OCI-LY1 (cell line): ENCODE data around the gene ENOX2.

Source experiments
- H2AFZ ChIP-seq: fragments of 200-600 bp; sonication (generic), shearing (Covaris generic); 2 replicates; pipeline ENCODE4 v1.6.0; 2014; ENCODE audit warnings: antibody characterized with exemption, mild to moderate bottlenecking, low read length
- H3F3A ChIP-seq: fragments of 200-600 bp; sonication (generic), shearing (Covaris generic); 2 replicates; pipeline ENCODE4 v1.6.0; 2014; ENCODE audit warnings: mild to moderate bottlenecking, antibody characterized with exemption, low read length, moderate library complexity; ENCODE audit not compliant: insufficient read depth
- H3K27ac ChIP-seq: fragments of 200-600 bp; sonication (generic); 2 replicates; pipeline ENCODE4 v1.5.1; 2014; ENCODE audit warnings: low read length, mixed run types, mild to moderate bottlenecking, low read depth; ENCODE audit not compliant: poor library complexity, severe bottlenecking
- H3K27me3 ChIP-seq: fragments of 200-600 bp; sonication (generic); 2 replicates; pipeline ENCODE4 v1.6.0; 2014; ENCODE audit warnings: antibody characterized with exemption, mild to moderate bottlenecking, low read length, moderate library complexity; ENCODE audit not compliant: insufficient read depth
- H3K36me3 ChIP-seq: fragments of 200-600 bp; sonication (generic); 2 replicates; pipeline ENCODE4 v1.6.1; 2014; ENCODE audit warnings: mild to moderate bottlenecking, antibody characterized with exemption, low read length, moderate library complexity, mixed read lengths; ENCODE audit not compliant: insufficient read depth
- H3K4me1 ChIP-seq: fragments of 200-600 bp; sonication (generic); 2 replicates; pipeline ENCODE4 v1.5.1; 2014; ENCODE audit warnings: mild to moderate bottlenecking, low read length, moderate library complexity; ENCODE audit not compliant: insufficient read depth, severe bottlenecking
- H3K4me2 ChIP-seq: fragments of 200-600 bp; sonication (generic), shearing (Covaris generic); 2 replicates; pipeline ENCODE4 v1.6.1; 2014; ENCODE audit warnings: low read length
- H3K4me3 ChIP-seq: fragments of 200-600 bp; sonication (generic); 2 replicates; pipeline ENCODE4 v1.5.1; 2014; ENCODE audit warnings: low read length, low read depth, mild to moderate bottlenecking, mixed read lengths; ENCODE audit not compliant: poor library complexity, severe bottlenecking
- H3K79me2 ChIP-seq: fragments of 200-600 bp; shearing (Covaris generic); 2 replicates; pipeline ENCODE4 v1.6.1; 2016; ENCODE audit warnings: mixed run types, low read length, mixed read lengths; ENCODE audit not compliant: insufficient read depth
- H3K9ac ChIP-seq: fragments of 200-600 bp; sonication (generic), shearing (Covaris generic); 2 replicates; pipeline ENCODE4 v1.6.1; 2014; ENCODE audit warnings: mild to moderate bottlenecking, low read length, mixed read lengths
- H3K9me2 ChIP-seq: fragments of 200-600 bp; sonication (generic), shearing (Covaris generic); 2 replicates; pipeline ENCODE4 v1.6.1; 2014; ENCODE audit warnings: low read depth, mild to moderate bottlenecking, low read length, mixed read lengths
- H3K9me3 ChIP-seq: fragments of 200-600 bp; shearing (Covaris generic); 2 replicates; pipeline ENCODE4 v1.6.1; 2014; ENCODE audit warnings: low read length, mixed read lengths
- H4K20me1 ChIP-seq: fragments of 200-600 bp; sonication (generic), shearing (Covaris generic); 2 replicates; pipeline ENCODE4 v1.6.0; 2016; ENCODE audit warnings: mild to moderate bottlenecking, low read length; ENCODE audit not compliant: insufficient read depth
- EZH2 ChIP-seq: fragments of 200-600 bp; sonication (generic), shearing (Covaris generic); IDR thresholded peaks from 2 replicates; pipeline ENCODE4 v1.8.0; 2017; ENCODE audit warnings: borderline replicate concordance, mixed run types, mild to moderate bottlenecking, antibody characterized with exemption, low read length, moderate library complexity, mixed read lengths
- TF ChIP-seq, protein P1 (sequence below): fragments of 200-600 bp; sonication (generic), shearing (Covaris generic); IDR thresholded peaks from 2 replicates; pipeline ENCODE4 v1.5.1; 2017; ENCODE audit warnings: mild to moderate bottlenecking, antibody characterized with exemption, low read length, moderate library complexity, mixed read lengths

ENOX2 gene

DNA sequence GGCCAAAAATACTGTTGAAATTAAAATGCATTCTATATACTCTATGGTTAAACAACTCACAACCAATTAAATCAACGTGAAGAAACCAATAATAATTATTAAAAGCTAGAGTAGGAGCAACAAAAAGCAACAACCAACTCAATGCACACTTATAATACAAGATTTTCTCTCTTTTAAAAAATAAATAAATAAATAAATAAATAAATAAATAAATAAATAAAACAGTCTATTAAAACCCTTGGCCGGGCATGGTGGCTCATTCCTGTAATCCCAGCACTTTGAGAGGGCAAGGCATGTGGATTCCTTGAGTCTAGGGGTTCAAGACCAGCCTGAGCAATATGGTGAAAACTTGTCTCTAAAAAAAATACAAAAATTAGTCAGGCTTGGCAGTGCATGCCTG lies 62.7 kb downstream of the ENOX2 start:
- no peaks in the 10 kb centered on the region for H3K79me2 ChIP-seq
- no peak overlapping the region for H3K4me3 ChIP-seq
- H3K4me1 ChIP-seq = peaks cover 8% of the 10 kb centered on the region
- TF ChIP-seq EZH2 = no peak
- TF ChIP-seq, protein P1, sequence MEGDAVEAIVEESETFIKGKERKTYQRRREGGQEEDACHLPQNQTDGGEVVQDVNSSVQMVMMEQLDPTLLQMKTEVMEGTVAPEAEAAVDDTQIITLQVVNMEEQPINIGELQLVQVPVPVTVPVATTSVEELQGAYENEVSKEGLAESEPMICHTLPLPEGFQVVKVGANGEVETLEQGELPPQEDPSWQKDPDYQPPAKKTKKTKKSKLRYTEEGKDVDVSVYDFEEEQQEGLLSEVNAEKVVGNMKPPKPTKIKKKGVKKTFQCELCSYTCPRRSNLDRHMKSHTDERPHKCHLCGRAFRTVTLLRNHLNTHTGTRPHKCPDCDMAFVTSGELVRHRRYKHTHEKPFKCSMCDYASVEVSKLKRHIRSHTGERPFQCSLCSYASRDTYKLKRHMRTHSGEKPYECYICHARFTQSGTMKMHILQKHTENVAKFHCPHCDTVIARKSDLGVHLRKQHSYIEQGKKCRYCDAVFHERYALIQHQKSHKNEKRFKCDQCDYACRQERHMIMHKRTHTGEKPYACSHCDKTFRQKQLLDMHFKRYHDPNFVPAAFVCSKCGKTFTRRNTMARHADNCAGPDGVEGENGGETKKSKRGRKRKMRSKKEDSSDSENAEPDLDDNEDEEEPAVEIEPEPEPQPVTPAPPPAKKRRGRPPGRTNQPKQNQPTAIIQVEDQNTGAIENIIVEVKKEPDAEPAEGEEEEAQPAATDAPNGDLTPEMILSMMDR = no peak
- H3F3A ChIP-seq = no peaks in the 10 kb centered on the region
- H3K9me3 ChIP-seq = no peaks in the 10 kb centered on the region
- H3K36me3 ChIP-seq = no peaks in the 10 kb centered on the region
- no peaks in the 10 kb centered on the region for H3K27me3 ChIP-seq
- H3K9me2 ChIP-seq = no peaks in the 10 kb centered on the region
- no peak overlapping the region for H3K9ac ChIP-seq
- H3K27ac ChIP-seq = no peak overlapping the region
- no peak overlapping the region for H3K4me2 ChIP-seq
- no peak overlapping the region for H2AFZ ChIP-seq
- H4K20me1 ChIP-seq = no peaks in the 10 kb centered on the region

DNA sequence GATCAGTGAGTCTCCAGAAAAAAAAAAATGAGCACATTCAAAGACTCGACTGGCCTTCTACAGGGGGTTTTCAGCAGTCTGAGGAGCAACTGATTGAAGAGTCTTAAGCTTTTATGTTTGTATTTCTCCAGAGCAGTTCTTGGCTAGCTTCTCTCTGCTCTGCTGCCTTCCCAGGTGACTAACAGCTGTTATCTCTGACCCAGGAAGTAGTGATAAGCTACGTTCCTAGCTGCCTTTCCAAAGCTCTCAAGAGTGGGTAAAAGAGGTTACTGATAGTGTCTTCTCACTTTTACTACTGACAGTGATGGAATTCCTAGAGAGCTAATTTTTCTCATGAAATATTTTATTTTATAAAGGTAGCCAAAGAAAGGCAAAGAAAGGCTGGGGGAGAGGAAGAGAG lies 66.6 kb downstream of the ENOX2 start:
- Histone ChIP-seq H4K20me1 (no peaks in the 10 kb centered on the region), H3F3A (no peaks in the 10 kb centered on the region), H3K4me2 (no peak overlapping the region), H3K9me3 (no peaks in the 10 kb centered on the region), H2AFZ (no peak overlapping the region), H3K9ac (no peak overlapping the region), H3K9me2 (no peaks in the 10 kb centered on the region), H3K79me2 (no peaks in the 10 kb centered on the region), H3K36me3 (no peaks in the 10 kb centered on the region), H3K4me3 (no peak overlapping the region), H3K27me3 (no peaks in the 10 kb centered on the region), H3K4me1 (peaks cover 35% of the 10 kb centered on the region), H3K27ac (no peak overlapping the region)
- no peak for TF ChIP-seq EZH2
- TF ChIP-seq, protein P1 = no peak

DNA sequence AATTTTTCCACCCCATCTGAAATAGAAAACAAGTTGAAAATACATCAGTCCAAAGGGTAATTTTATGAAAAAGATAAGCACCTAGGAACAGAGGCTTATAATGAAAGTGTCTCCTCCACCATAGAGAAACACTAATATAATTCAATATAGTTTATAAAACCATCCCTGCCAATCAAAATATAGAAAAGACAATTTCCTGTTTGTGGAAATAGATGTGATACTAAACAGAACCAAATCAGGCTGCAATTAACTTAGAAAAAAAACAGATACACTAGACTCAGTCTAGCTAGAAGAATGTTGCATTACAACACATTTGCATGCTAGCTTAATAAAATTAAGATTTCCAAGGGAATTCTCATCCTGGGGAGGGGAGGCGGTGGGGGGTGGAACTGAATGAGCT lies 68.2 kb downstream of the ENOX2 start:
- no peaks in the 10 kb centered on the region for H3K9me2 ChIP-seq
- H4K20me1 ChIP-seq = no peaks in the 10 kb centered on the region
- no peaks in the 10 kb centered on the region for H3F3A ChIP-seq
- H3K4me3 ChIP-seq = no peak overlapping the region
- H3K79me2 ChIP-seq = no peaks in the 10 kb centered on the region
- H3K4me1 ChIP-seq = peaks cover 35% of the 10 kb centered on the region
- H2AFZ ChIP-seq = no peak overlapping the region
- no peak for TF ChIP-seq EZH2
- TF ChIP-seq, protein P1 = no peak
- no peak overlapping the region for H3K27ac ChIP-seq
- no peaks in the 10 kb centered on the region for H3K9me3 ChIP-seq
- H3K36me3 ChIP-seq = no peaks in the 10 kb centered on the region
- H3K9ac ChIP-seq = no peak overlapping the region
- no peak overlapping the region for H3K4me2 ChIP-seq
- H3K27me3 ChIP-seq = no peaks in the 10 kb centered on the region
